Colon (tissue), 2 donors: ENCODE results near the gene TEKT5.
"Not testable (repeated sequence)": the region's sequence is repeated elsewhere in the genome, so short reads cannot be mapped to it uniquely, and the experiment has no call there.

Source experiments
- FAIRE-seq: peaks from 2 replicates; lab custom pipeline; 2012; peaks lifted over from hg19 to GRCh38; lab: Jason Lieb, UNC
- donor health status: control.
- donor health status: control.

TEKT5 gene

DNA sequence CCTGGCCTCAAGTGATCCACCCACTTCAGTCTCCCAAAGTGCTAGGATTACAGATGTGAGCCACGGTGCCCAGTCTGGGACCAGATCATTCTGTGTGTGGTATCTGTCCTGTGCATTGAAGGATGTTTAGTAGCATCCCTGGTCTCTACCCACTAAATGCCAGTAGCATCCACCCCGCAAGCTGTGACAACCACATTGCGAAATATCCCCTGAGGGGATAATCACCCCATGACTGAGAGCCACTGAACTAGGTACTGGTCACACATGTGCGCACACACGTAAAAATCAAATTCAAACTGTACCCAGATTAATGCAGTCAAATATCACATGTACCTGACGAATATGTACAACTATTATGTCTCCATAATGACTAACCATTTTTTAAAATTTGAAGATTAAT, 35.8 kb downstream of the TEKT5 start:
- no peak for FAIRE-seq

DNA sequence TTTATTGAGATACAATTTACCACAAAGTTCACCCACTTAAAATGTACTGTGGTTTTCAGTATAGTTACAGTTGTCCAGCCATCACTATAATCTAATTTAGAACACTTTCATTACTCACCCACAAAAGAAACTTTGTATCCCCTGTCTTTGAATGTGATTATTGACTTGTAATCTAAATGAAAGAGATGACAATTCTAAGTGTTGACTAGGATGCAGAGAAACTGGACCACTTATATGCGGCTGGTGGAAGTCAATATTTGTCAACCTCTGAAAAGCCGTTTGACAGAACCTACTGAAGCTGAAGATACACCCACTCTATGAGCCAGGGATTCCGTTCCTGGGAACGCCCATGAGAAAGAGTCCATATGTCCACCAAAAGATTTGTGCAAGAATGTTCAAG, 36.8 kb downstream of the TEKT5 start:
- no peak for FAIRE-seq

DNA sequence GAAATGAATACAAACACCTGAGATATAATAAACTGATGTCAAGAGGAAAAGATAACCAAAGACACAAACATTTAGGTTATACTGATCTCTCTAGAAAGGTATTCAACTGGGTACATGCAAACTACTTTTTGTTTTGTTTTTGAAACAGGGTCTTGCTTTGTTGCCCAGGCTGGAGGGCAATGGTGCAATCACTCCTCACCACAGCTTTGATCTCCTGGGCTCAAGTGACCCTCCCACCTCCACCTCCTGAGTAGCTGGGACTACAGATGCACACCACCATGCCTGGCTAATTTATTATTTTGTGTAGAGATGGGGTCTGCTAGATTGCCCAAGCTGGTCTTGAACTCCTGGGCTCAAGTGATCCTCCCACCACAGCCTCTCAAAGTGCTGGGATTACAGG, 38.1 kb downstream of the TEKT5 start:
- FAIRE-seq, result no peak

DNA sequence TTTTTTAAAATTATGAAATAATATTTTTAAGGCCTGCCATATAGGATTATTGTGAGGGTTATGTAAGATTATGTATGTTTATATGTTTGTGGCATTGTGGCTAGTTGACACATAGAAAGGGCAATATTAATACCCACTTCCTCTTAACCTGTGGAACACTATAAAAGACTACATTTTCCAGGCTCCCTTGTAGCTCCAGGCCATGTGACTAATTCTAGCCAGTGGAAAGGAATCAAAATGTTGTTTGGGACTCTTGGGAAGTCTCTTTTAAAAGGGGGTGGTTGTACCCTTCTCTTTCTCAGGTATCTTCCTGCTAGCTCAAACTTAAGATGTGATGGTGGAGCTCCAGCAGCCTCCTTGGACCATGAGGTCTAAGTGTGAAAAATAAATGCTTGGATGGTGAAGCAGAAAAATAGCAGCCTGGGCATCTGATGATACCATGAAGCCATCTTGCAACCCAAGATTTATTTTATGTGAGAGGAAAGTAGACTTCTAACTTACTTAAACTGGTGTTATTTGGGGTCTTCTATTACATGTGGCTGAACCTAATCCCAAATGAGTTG, 39.2 kb downstream of the TEKT5 start:
- FAIRE-seq, result no peak

DNA sequence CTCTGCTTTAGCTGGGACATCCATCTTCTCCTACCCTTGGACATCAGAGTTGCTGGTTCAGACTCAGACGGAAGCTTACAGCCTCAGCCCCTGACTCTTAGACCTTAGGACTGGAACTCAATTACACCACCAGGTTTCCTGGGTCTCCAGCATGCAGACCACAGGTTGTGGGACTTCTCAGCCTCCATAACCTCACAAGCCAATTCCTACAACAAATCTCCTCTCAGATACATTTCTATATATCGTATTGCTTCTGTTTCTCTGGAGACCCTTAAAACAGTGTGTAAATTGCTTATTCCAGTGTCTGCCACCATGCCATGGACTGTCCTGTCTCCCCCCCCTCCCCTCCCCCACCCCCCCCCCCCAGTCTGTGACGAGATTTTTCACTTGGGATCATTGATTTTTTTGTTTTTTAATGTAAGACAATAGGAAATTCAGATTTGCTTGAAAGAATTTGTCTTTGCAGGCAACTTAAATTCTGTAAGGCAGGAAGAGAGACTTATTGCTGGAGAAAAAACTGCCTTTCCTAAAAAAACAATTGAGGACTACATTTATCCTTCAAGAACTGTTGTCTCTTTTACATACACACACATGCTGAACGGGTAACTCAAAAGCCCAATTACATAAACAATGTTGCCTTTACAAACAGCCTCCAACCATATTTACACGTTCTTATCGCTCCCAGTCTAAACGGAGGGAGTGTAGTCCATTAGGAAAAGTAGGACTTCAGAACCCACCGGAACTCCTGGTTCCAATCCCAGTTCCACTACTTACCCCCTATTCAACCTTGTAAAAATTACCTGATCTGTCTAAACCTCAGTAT, 39.9 kb downstream of the TEKT5 start:
- FAIRE-seq, result no peak

DNA sequence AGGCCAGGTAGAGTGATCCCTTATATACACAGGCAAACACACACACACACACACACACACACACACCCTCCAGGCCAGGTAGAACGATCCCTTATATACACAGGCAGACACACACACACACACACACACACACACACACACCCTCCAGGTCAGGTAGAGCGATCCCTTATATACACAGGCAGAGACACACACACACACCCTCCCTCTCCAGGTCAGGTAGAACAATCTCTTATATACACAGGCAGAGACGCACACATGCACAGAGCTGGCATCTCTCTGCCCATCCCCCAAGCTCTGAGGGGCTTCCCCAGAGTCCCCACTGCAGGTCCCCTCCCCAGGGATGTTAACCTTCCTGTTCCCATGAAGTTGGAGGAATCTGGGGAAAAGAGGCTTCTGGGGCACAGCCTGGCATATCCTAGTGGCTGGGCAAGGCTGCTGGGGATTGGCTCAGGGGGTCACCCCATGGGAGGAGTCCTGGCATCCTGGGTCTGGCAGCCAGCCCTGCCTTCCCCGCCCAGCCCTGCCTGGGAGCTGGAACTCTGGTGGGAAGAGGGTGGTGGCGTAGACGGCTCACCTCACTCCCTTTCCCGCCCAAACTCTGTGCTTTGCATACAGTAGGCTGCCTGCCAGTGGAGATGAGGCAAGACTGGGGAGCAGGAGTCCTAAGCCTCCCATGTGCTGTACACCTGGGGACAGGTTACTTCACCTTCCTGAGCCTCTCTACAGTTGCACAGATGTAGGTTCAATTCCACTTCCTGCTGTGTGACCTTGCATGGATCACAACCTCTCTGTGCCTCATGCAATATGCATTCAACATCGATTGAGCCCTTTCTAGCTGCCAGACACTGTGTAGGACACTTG, 41.8 kb downstream of the TEKT5 start:
- no peak for FAIRE-seq

DNA sequence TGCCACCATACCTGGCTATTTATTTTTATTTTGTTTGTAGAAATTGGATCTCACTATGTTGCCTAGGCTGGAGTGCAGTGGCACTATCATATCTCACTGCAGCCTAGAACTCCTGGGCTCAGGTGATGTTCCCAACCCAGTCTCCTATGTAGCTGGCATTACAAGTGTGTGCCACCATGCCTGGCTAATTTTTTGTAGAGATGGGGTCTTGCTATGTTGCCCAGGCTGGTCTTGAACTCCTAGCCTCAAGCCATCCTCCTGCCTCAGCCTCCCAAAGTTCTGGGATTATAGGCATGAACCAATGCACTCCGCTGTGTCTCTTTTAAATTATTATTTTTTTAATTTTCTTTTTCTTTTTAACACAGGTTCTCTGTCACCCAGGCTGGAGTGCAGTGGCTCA, 45.6 kb downstream of the TEKT5 start:
- not testable (repeated sequence) for FAIRE-seq

DNA sequence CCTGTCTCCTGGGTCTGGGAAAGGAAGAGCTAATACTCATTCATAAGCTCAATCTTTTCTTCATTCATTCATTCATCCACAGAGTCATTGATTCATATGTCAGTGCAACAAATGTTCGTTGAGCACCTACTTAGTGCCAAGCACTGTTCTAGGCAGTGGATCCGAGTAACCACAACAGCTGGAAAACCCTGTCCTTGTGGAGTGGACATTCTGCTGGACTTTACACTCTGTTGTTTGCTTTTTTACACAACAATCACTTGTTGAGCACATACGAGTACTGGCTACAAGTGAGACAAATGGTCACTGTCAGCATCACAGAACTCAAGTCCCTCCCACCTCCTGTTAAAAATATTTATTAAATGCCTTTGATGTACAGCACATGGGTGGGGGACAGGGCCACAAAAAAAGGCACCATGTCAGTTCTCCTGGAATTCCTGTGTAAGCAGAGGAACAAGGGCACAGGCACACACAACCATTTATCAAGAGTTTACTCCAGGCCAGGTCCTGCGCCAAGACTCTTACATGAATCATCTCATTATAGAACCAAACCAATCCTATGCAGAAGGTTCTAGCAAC, 46.9 kb downstream of the TEKT5 start:
- FAIRE-seq, result no peak

DNA sequence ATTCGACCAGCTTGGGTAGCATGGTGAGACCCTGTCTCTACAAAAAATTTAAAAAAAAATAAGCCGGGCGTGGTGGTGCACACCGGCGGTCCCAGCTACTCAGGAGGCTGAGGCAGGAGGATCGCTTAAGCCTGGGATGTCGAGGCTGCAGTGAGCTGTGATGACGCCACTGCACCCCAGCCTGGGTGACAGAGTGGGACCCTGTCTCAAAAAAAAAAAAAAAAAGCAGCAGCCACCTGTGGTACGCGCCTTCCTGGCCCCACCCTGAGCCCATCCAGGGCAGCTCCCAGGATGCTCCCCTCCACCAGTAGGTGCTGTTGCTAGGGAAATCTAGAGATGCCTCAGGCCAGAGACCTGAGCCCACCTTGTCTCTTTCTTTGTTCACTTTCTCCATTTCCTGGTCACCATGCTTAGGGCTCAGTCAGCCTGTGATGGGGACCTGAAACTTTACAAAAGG, 47.4 kb downstream of the TEKT5 start:
- no peak for FAIRE-seq

DNA sequence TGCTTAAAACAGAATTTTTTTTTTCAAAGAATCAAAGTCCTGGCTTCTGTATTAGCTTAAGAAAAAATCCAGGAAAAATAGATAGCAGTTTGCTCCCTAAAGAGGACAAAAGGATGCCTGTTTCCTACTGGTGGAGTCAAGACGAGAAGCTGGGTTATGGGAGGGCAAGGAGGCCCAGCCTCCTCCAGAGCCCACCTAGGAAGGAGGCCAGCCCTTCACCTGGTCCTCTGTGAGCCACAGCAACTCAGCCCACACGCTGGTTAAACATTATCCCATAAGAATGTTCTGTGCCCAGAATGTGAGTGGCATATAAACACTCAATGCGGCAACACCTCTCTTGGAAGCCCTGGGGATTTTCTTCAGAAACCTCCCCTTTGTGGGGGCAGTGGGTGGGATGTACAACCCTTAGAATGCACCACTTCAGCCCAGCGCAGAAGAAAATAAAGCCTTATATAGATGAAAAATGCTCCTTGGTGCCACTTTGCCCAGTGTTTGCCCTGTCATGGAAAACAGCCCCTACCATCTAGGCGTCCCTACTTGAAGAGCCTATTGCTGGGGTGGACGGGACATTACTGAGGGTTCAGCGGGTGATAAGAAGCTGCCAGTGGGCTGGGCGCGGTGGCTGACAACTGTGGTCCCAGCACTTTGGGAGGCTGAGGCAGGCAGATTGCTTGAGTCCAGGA, 48.0 kb downstream of the TEKT5 start:
- FAIRE-seq, result no peak

DNA sequence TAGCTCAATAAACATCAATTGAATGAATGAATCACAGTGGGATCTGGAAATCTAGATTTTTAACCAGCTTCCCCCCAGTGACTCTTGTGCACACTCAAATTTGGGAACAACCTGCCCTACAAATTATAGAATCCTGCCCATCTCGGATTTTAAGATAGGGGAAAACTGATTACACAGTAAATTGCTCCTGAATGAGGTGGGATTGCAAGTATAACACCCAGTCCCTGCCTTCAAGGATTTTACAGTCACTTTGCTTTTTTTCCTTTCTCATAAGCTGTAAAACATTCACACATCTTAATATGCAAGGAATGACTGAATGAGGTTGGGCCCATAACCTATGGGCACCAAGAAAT, 48.5 kb downstream of the TEKT5 start:
- no peak for FAIRE-seq

DNA sequence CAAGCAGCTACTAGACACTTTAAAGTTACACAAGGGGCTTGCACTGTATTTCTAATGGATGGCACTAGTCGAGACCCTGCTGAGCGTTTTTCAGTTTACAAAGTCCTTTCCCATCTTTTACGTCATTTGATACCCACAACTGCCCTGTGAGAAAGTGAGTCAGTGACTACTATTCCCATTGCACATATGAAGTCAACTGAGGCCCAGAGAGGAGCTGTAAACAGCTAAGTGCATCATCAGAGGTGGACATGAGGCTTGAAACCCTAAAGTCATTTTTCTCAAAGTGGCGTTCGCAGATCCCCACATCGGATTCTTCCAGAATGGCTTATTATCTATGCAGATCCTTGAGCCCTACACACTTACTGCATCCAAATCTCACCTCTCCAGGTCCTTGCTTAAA, 50.6 kb downstream of the TEKT5 start:
- no peak for FAIRE-seq

DNA sequence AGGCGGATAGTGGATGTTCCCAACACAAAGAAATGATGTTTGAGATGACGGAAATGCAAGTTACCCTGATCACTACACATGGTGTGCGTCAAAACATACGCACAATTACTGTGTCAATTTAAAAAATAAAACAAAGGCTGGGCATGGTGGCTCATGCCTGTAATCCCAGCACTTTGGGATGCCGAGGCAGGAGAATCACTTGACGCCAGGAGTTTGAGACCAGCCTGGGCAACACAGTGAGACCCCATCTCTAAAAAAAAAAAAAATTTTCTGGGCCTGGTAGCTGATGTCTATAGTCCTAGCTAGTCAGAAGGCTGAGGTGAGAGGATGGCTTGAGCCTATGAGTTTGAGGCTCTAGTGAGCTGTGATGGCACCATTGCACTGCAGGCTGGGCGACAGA, 51.8 kb downstream of the TEKT5 start:
- no peak for FAIRE-seq

DNA sequence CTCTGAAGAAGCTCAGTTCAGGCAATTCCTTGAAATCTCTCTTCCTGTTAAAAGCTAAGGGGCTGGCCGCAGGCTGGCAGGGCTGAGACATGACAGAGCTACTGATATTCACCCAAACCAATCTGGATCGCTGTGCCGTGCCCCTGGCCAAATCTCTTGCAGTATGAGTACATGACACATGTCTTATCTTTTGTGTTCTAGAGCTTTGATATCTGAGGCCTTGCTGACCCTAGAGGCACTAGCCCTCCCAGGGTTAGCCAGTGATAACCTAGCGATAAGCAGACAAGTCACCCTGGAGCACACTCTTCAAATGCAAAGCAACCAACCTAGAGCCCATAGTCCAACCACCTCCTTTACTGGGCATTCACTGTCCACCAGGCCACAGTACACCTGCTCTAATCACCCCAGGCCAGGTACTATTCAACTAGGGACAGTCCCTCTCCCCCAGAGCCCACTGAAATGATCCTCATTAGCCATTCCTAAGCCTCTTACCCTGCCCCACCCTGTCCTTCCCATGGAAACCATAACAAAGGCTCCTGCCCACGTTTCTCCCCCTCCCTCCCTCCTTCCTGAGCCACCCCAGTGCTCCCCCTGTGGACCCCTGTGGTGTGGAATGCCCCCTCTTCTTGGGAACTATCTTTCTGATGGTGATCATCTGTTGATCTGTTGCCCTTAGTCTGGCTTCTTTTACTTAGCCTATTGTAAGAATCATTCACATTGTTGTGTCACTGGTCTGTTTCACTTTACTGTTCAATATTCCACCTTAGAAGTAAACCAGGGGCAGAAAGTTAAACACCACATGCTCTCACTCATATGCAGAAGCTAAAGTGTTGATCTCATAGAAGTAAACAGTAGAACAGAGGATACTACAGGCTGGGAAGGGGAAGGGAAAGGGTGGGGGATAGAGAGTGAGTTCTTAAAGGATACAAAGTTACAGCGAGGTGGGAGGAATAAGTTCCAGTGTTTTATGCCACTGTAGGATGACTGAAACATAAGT, 52.5 kb downstream of the TEKT5 start:
- no peak for FAIRE-seq

DNA sequence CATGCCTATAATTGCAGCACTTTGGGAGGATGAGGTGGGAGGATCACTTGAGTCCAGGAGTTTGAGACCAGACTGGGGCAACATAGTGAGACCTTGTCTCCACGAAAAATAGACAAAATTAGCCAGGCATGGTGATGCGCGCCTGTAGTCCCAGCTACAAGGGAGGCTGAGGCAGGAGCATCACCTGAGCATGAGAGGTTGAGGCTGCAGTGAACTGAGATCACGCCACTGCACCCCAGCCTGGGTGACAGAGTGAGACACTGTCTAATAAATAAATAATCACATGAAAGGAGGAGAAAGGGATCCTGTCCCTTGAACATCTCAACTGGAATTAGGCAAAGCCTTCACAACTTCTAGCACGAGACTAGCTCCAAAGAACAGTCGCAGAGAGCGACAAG, 53.2 kb downstream of the TEKT5 start:
- FAIRE-seq, result no peak

DNA sequence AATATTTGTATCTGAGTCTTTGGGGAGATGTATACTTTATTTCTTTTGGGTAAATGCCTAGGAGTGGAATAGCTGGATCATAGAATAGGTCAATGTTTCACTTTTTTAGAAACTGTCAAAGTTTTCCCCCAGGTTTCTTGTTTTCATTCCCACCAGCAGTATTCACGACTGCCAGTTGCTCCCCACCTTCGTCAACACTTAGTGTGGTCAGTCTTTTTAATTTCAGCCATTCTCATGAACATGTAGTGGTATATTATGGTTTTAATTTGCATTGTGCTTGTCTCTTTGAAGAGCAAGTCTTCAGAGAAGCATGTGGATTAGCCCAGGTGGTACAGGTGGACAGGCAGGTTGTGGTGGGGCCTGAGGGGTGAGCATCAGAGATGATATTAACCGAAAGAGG, 53.8 kb downstream of the TEKT5 start:
- no peak for FAIRE-seq

DNA sequence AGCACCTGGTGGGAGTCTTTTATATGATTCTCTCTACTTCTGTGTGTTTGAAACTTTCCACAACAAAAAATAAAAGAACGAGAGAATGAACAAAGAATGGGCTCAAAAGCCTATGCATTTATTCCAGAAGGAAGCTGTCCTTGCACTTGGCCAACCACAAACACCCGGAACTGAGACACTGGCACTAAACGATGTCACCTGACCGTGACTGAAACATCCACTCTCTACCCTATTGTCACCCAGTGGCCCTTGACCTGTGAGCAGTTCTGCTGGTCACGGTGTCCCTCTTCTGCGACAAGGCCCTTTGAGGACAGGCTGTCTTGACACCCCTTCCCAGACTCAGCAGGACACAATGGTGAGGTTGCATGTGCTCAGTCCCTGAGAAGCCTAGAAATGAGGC, 56.6 kb downstream of the TEKT5 start:
- no peak for FAIRE-seq

DNA sequence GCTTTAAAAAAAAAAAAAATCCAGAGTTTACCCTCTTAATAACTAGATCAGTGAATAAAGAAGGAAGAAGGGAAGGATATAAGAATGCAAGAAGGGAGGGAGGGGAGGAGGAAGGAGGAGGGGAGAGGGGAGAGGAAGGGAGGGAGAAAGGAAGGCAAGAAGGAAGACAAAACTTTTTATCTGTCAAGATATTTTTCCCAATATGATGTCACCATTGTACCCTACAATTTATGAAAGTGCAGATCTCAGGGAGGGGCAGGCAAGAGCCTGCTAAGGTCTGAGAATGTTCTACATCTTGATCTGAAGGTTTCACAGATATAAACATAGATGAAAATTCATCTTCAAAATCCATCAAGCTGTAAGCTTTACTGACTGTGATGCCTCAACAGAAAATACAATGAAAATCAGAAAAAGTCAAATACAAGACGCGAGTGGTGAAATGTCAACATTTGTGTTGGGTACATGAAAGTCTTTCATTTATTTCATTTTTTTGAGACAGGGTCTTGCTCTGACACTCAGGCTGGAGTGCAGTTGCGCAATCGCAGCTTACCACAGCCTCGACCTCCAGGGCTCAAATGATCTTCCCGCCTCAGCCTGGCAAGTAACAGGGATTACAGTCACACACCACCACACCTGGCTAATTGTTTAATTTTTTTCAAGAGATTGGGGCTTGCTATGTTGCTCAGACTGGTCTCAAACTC, 57.2 kb downstream of the TEKT5 start:
- no peak for FAIRE-seq

DNA sequence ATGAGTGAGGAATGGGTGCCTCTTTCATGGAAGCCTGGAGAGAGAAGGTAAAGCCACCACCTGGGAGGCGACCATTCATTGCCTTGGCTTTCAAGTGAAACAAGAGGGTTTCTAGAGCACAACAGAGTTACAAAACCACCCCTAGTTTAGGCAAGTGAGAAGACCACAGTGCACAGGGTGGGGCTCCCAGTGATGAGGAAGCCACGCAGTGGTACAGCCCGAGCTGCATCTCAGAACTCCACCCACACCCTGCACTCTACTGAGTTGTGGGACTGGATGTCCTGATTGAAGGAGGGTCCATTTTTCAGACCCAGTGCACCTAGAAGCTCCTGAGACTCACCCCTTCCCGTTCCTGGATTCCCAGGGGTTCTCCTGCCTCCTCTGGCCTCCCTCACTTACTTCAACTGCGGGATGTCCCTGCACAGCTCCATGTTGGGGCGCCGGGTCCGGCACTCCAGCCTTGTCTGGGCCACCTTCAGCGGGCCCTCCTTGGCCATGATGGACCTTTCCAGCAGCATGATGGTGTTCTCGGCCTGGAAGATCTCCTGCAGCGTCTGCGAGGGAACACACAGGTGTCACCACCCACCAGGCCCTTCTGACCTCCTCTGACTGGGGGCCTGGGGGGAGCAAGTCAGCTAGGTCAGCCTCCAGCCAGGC, 59.2 kb downstream of the TEKT5 start:
- FAIRE-seq, result no peak

DNA sequence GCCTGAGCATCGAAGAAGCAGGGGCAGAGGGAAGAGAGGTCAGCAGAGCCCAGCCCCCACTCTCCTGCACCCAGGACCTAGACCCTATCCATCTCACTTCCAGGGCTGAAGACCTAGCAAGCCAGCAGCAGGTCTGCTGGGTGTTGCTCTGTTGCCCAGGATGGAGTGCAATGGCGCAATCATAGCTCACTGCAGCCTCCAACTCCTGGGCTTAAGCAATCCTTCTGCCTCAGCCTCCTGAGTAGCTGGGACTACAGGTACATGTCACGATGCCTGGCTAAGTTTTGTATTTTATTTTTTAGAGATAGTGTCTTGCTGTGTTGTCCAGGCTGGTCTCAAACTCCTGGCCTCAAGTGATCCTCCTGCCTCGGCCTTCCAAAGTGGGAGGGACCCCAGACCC, 61.3 kb downstream of the TEKT5 start:
- FAIRE-seq, result not testable (repeated sequence)
